H9 (cell line): ENCODE measurements around the gene ANKHD1. TPM values are rescaled to one million over a fixed set of nuclear protein-coding genes. Genes with fewer than 3 reads are reported as not detected.

ENCODE experiments used
- DNase-seq: peaks from one replicate; pipeline ENCODE4 v3.0.0-alpha.2; 2017
- H2AFZ ChIP-seq: one replicate; pipeline ENCODE4 v1.6.1; 2013; ENCODE audit warnings: mild to moderate bottlenecking, low read length, control low read depth, moderate library complexity
- H2AK5ac ChIP-seq: 2 replicates; pipeline ENCODE4 v1.6.1; 2013; ENCODE audit warnings: low read length, control low read depth, mixed read lengths; ENCODE audit not compliant: insufficient read length
- H2BK120ac ChIP-seq: one replicate; pipeline ENCODE4 v1.6.1; 2013; ENCODE audit warnings: low read depth, mild to moderate bottlenecking, low read length, control low read depth, inconsistent platforms; ENCODE audit not compliant: poor library complexity, severe bottlenecking
- H2BK12ac ChIP-seq: 2 replicates; pipeline ENCODE4 v1.6.1; 2013; ENCODE audit warnings: low read length, control low read depth, mixed read lengths, low read depth; ENCODE audit not compliant: insufficient read length
- H2BK15ac ChIP-seq: 2 replicates; pipeline ENCODE4 v1.6.1; 2013; ENCODE audit warnings: low read depth, low read length, control low read depth
- H2BK20ac ChIP-seq: one replicate; pipeline ENCODE4 v1.6.1; 2013; ENCODE audit warnings: low read depth, mild to moderate bottlenecking, low read length, control low read depth, inconsistent platforms; ENCODE audit not compliant: poor library complexity, severe bottlenecking
- H2BK5ac ChIP-seq: 2 replicates; pipeline ENCODE4 v1.6.1; 2013; ENCODE audit warnings: low read length, control low read depth, mixed read lengths; ENCODE audit not compliant: insufficient read length
- H3K14ac ChIP-seq: 2 replicates; pipeline ENCODE4 v1.6.1; 2013; ENCODE audit warnings: low read length, control low read depth; ENCODE audit not compliant: insufficient read depth
- H3K18ac ChIP-seq: 2 replicates; pipeline ENCODE4 v1.6.1; 2013; ENCODE audit warnings: low read depth, mild to moderate bottlenecking, mixed read lengths, low read length, control low read depth; ENCODE audit not compliant: insufficient read length
- H3K23ac ChIP-seq: 2 replicates; pipeline ENCODE4 v1.6.1; 2013; ENCODE audit warnings: low read length, control low read depth, mixed read lengths, low read depth; ENCODE audit not compliant: insufficient read length
- H3K23me2 ChIP-seq: 2 replicates; pipeline ENCODE4 v1.6.1; 2013; ENCODE audit warnings: low read depth, mild to moderate bottlenecking, mixed read lengths, low read length, control low read depth; ENCODE audit not compliant: insufficient read length, poor library complexity, severe bottlenecking
- H3K27ac ChIP-seq: 2 replicates; pipeline ENCODE4 v1.5.1; 2013; ENCODE audit warnings: low read length, control low read depth, mixed read lengths, low read depth; ENCODE audit not compliant: insufficient read length
- H3K27me3 ChIP-seq: 2 replicates; pipeline ENCODE4 v1.6.1; 2013; ENCODE audit warnings: low read length, control low read depth, inconsistent platforms; ENCODE audit not compliant: insufficient read depth
- H3K4ac ChIP-seq: 2 replicates; pipeline ENCODE4 v1.6.1; 2013; ENCODE audit warnings: low read depth, mild to moderate bottlenecking, control low read depth, inconsistent platforms, low read length, moderate library complexity
- H3K4me1 ChIP-seq: 2 replicates; pipeline ENCODE4 v1.6.1; 2013; ENCODE audit warnings: low read length, control low read depth, inconsistent platforms; ENCODE audit not compliant: insufficient read depth
- H3K4me2 ChIP-seq: 2 replicates; pipeline ENCODE4 v1.6.1; 2013; ENCODE audit warnings: low read length, control low read depth, mixed read lengths; ENCODE audit not compliant: insufficient read length, insufficient read depth
- H3K56ac ChIP-seq: 2 replicates; pipeline ENCODE4 v1.6.1; 2013; ENCODE audit warnings: low read depth, mild to moderate bottlenecking, mixed read lengths, low read length, control low read depth; ENCODE audit not compliant: insufficient read length
- H3K79me1 ChIP-seq: 2 replicates; pipeline ENCODE4 v1.6.1; 2013; ENCODE audit warnings: low read depth, mild to moderate bottlenecking, moderate library complexity, low read length, control low read depth, inconsistent platforms; ENCODE audit not compliant: insufficient read depth, poor library complexity, severe bottlenecking
- H3K79me2 ChIP-seq: 2 replicates; pipeline ENCODE4 v1.6.1; 2013; ENCODE audit warnings: low read length, control low read depth, inconsistent platforms; ENCODE audit not compliant: insufficient read depth
- H3K9ac ChIP-seq: 2 replicates; pipeline ENCODE4 v1.6.1; 2013; ENCODE audit warnings: low read length, control low read depth, mixed read lengths; ENCODE audit not compliant: insufficient read length; ENCODE audit errors: extremely low read depth
- H3K9me3 ChIP-seq: one replicate; pipeline ENCODE4 v1.6.1; 2013; ENCODE audit warnings: low read depth, low read length, inconsistent platforms; ENCODE audit not compliant: control insufficient read depth
- H3T11ph ChIP-seq: one replicate; pipeline ENCODE4 v1.6.1; 2013; ENCODE audit warnings: mild to moderate bottlenecking, low read length, control low read depth, inconsistent platforms
- H4K20me1 ChIP-seq: one replicate; pipeline ENCODE4 v1.6.1; 2013; ENCODE audit not compliant: control insufficient read depth, insufficient read length, insufficient read depth
- H4K5ac ChIP-seq: 2 replicates; pipeline ENCODE4 v1.6.1; 2013; ENCODE audit warnings: low read depth, mild to moderate bottlenecking, mixed read lengths, low read length, control low read depth; ENCODE audit not compliant: insufficient read length
- H4K8ac ChIP-seq: replicated peaks from 2 replicates; pipeline ENCODE4 v1.6.1; 2013; ENCODE audit warnings: low read length, control low read depth, mixed read lengths, low read depth; ENCODE audit not compliant: insufficient read length
- H4K91ac ChIP-seq: 2 replicates; pipeline ENCODE4 v1.6.1; 2013; ENCODE audit warnings: low read depth, mild to moderate bottlenecking, moderate library complexity, mixed read lengths, low read length, control low read depth; ENCODE audit not compliant: insufficient read length
- H3K27ac Mint-ChIP-seq, 3 experiments: 2 replicates in 2 of 3; 3 replicates in 1 of 3; pipeline ENCODE4 v1.8.0; 2020 to 2021; ENCODE audit warnings: mixed read lengths in 3 of 3, mild to moderate bottlenecking in 1 of 3, moderate library complexity in 1 of 3
- H3K27me3 Mint-ChIP-seq: 2 replicates; pipeline ENCODE4 v1.8.0; 2021; ENCODE audit warnings: low read depth, mild to moderate bottlenecking, moderate library complexity, mixed read lengths
- H3K36me3 Mint-ChIP-seq, 3 experiments: 2 replicates in 2 of 3; 3 replicates in 1 of 3; pipeline ENCODE4 v1.8.0; 2020 to 2021; ENCODE audit warnings: low read depth in 3 of 3, mixed read lengths in 3 of 3; ENCODE audit not compliant: insufficient read depth in 1 of 3
- H3K4me1 Mint-ChIP-seq, 2 experiments: 2 replicates each; pipeline ENCODE4 v1.8.0; 2020; ENCODE audit warnings: mixed read lengths in 2 of 2
- H3K4me3 Mint-ChIP-seq, 2 experiments: 2 replicates in 1 of 2; 3 replicates in 1 of 2; pipeline ENCODE4 v1.8.0; 2020 to 2021; ENCODE audit warnings: mild to moderate bottlenecking in 2 of 2, mixed read lengths in 2 of 2, moderate library complexity in 1 of 2
- H3K9me3 Mint-ChIP-seq, 2 experiments: 2 replicates in 1 of 2; 3 replicates in 1 of 2; pipeline ENCODE4 v1.8.0; 2020; ENCODE audit warnings: mild to moderate bottlenecking in 2 of 2, mixed read lengths in 2 of 2, moderate library complexity in 1 of 2
- WGBS: extraction: QIAGEN DNeasy Blood & Tissue Kit; methylation state at CpG from one replicate; pipeline ENCODE4 v1.1.7; 2013; ENCODE audit warnings: missing lambda C conversion rate, low lambda C conversion rate, mixed read lengths; ENCODE audit not compliant: insufficient read length; ENCODE audit errors: extremely low coverage; 5-methylcytosine and 5-hydroxymethylcytosine counted together
- microRNA-seq: library from miRNA; unstranded; fragments of <30 nt; microRNA quantifications from one replicate; pipeline ENCODE4, GENCODE V29; 2020; ENCODE audit warnings: borderline microRNAs expressed
- total RNA-seq: library from RNA; stranded (reverse); gene quantifications from 2 replicates; pipeline ENCODE4 v1.2.1, GENCODE V29; 2021
- TF ChIP-seq, protein P1 (sequence below): fragments of 200-600 bp; sonication (generic); conservative IDR thresholded peaks from 3 replicates; pipeline ENCODE4 v1.8.0; 2021; ENCODE audit warnings: antibody characterized with exemption, mild to moderate bottlenecking

ANKHD1 gene
- total RNA-seq, 1 experiment from 2014 or later: 105 TPM

GRCh38 chr5:140588311-140589070 is 186.9 kb downstream of the ANKHD1 start:
- no peak overlapping the region for H3K18ac ChIP-seq
- Mint-ChIP-seq H3K9me3 (peaks cover 4 to 6% of the 10 kb centered on the region in 2 experiments), H3K27me3 (no peaks in the 10 kb centered on the region; the same call in none of the 2 replicates), H3K4me3 (no peak overlapping the region), H3K36me3 (no peaks in the 10 kb centered on the region), H3K4me1 (peaks cover 5 to 6% of the 10 kb centered on the region in 2 experiments), H3K27ac (no peak overlapping the region)
- H3K9me3 ChIP-seq: no peaks in the 10 kb centered on the region
- H3K56ac ChIP-seq: no peak overlapping the region
- H3K27ac ChIP-seq: no peak overlapping the region
- H2AK5ac ChIP-seq: no peak overlapping the region
- no peak overlapping the region for H3K14ac ChIP-seq
- H3K27me3 ChIP-seq: no peaks in the 10 kb centered on the region
- TF ChIP-seq, protein P1, sequence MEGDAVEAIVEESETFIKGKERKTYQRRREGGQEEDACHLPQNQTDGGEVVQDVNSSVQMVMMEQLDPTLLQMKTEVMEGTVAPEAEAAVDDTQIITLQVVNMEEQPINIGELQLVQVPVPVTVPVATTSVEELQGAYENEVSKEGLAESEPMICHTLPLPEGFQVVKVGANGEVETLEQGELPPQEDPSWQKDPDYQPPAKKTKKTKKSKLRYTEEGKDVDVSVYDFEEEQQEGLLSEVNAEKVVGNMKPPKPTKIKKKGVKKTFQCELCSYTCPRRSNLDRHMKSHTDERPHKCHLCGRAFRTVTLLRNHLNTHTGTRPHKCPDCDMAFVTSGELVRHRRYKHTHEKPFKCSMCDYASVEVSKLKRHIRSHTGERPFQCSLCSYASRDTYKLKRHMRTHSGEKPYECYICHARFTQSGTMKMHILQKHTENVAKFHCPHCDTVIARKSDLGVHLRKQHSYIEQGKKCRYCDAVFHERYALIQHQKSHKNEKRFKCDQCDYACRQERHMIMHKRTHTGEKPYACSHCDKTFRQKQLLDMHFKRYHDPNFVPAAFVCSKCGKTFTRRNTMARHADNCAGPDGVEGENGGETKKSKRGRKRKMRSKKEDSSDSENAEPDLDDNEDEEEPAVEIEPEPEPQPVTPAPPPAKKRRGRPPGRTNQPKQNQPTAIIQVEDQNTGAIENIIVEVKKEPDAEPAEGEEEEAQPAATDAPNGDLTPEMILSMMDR: no peak
- H4K8ac ChIP-seq: no peak overlapping the region
- H3K4ac ChIP-seq: no peak overlapping the region
- no peak overlapping the region for H2BK20ac ChIP-seq
- no peak overlapping the region for H3K23ac ChIP-seq
- no peaks in the 10 kb centered on the region for H4K20me1 ChIP-seq
- H3T11ph ChIP-seq: no peak overlapping the region
- H2AFZ ChIP-seq: no peak overlapping the region
- H3K4me1 ChIP-seq: no peaks in the 10 kb centered on the region
- no peak overlapping the region for H2BK15ac ChIP-seq
- H2BK120ac ChIP-seq: no peak overlapping the region
- no peaks in the 10 kb centered on the region for H3K23me2 ChIP-seq
- WGBS: no CpG with 5 or more reads among the region's 5 CpGs
- no peaks in the 10 kb centered on the region for H3K79me1 ChIP-seq
- H4K91ac ChIP-seq: no peak overlapping the region
- no peak overlapping the region for H3K9ac ChIP-seq
- H2BK12ac ChIP-seq: no peak overlapping the region
- H2BK5ac ChIP-seq: no peak overlapping the region
- H4K5ac ChIP-seq: no peak overlapping the region
- H3K4me2 ChIP-seq: no peak overlapping the region
- no peaks in the 10 kb centered on the region for H3K79me2 ChIP-seq
- DNase-seq: no peak

Small RNA genes within 50 kb of the gene (microRNA-seq; reads per million reads assigned to microRNA genes)
- not detected for gene MIR6831

Other genes starting within 250 kb of the ANKHD1 start
- 19.0 and 20.6 TPM in 2 replicates for gene CYSTM1, start 226.6 kb upstream of the ANKHD1 start, total RNA-seq
- gene PFDN1, start 98.7 kb upstream of the ANKHD1 start, total RNA-seq: 56.2 and 58.3 TPM in 2 replicates
- gene HBEGF, start 55.2 kb upstream of the ANKHD1 start, total RNA-seq: 2.4 and 2.5 TPM in 2 replicates
- 0.07 TPM in 1 of 2 replicates, not detected in the other for gene SLC4A9, start 41.6 kb upstream of the ANKHD1 start, total RNA-seq
- 7.7 and 10.1 TPM in 2 replicates for gene EIF4EBP3, start 145.8 kb downstream of the ANKHD1 start, total RNA-seq
- 49.3 and 54.0 TPM in 2 replicates for gene SRA1, start 155.6 kb downstream of the ANKHD1 start, total RNA-seq
- gene APBB3, start 162.8 kb downstream of the ANKHD1 start, total RNA-seq: 23.8 and 23.9 TPM in 2 replicates
- gene SLC35A4, start 163.0 kb downstream of the ANKHD1 start, total RNA-seq: 92.0 and 92.3 TPM in 2 replicates
- gene CD14, start 231.3 kb downstream of the ANKHD1 start, total RNA-seq: 0.13 TPM in 1 of 2 replicates, not detected in the other
- gene TMCO6, start 237.6 kb downstream of the ANKHD1 start, total RNA-seq: 37.3 and 39.3 TPM in 2 replicates
- gene NDUFA2, start 245.8 kb downstream of the ANKHD1 start, total RNA-seq: 84.9 and 86.6 TPM in 2 replicates
- gene IK, start 246.0 kb downstream of the ANKHD1 start, total RNA-seq: 75.2 and 79.3 TPM in 2 replicates